Upper lobe of left lung (tissue), 6 donors: ENCODE results near the gene CLMN. TPM values are rescaled to one million over a fixed set of nuclear protein-coding genes. Genes with fewer than 3 reads are reported as not detected.
"Not testable (repeated sequence)": the region's sequence is repeated elsewhere in the genome, so short reads cannot be mapped to it uniquely, and the experiment has no call there.

ENCODE experiments used
- ATAC-seq, 2 donors: fragments of 200-7000 bp; cut with Tn5 transposase; one replicate each; pipeline ENCODE4 v1.9.1; 2022; ENCODE audit warnings: mild to moderate bottlenecking in 2 of 2, moderate library complexity in 2 of 2; ENCODE audit not compliant: low FRiP score in 2 of 2
- DNase-seq, 2 donors: peaks; one replicate each; pipeline ENCODE4 v3.0.0-alpha.2; 2019 to 2020
- H3K27ac ChIP-seq, 4 donors: fragments of 200-600 bp; sonication (generic); one replicate each; pipeline ENCODE4 v1.5.1; 2016 to 2019
- H3K27me3 ChIP-seq, 4 donors: fragments of 200-600 bp; sonication (generic); one replicate each; pipeline ENCODE4 v1.5.1; 2017 to 2019
- H3K36me3 ChIP-seq, 4 donors: fragments of 200-600 bp; sonication (generic); one replicate each; pipeline ENCODE4 v1.5.1; 2016 to 2019
- H3K4me1 ChIP-seq, 4 donors: fragments of 200-600 bp; sonication (generic); one replicate each; pipeline ENCODE4 v1.5.1; 2018 to 2019
- H3K4me3 ChIP-seq, 4 donors: fragments of 200-600 bp; sonication (generic); one replicate each; pipeline ENCODE4 v1.5.1; 2017 to 2019; ENCODE audit warnings: mild to moderate bottlenecking in 2 of 4, moderate library complexity in 1 of 4
- H3K9me3 ChIP-seq, 4 donors: fragments of 200-600 bp; sonication (generic); one replicate each; pipeline ENCODE4 v1.5.1; 2018 to 2019
- EP300 ChIP-seq, 4 donors: sonication (generic); formaldehyde crosslinking; IDR thresholded peaks; one replicate each; pipeline ENCODE4 v1.5.1; 2017; ENCODE audit warnings: antibody characterized with exemption in 4 of 4, control low read depth in 2 of 4
- POLR2A ChIP-seq, 4 donors: fragments of 450-650 bp; IDR thresholded peaks; one replicate each; pipeline ENCODE4 v1.5.1; 2016 to 2017; ENCODE audit warnings: antibody characterized with exemption in 4 of 4, mild to moderate bottlenecking in 2 of 4
- POLR2AphosphoS5 ChIP-seq, 2 donors: sonication (generic); formaldehyde crosslinking; IDR thresholded peaks; one replicate each; pipeline ENCODE4 v1.5.1; 2017; ENCODE audit warnings: antibody characterized with exemption in 2 of 2
- WGBS, 2 donors: methylation state at CpG; one replicate each; pipeline ENCODE4 v1.1.5; 2017 to 2018; 5-methylcytosine and 5-hydroxymethylcytosine counted together
- total RNA-seq, 6 donors: library from RNA; depleted of rRNA in 4 of 6; stranded (reverse); fragments of >200 nt in 4 of 6; gene quantifications; one replicate each; pipeline versions ENCODE4 v1.1.0 to v1.2.1, GENCODE V29; 2016 to 2021
- TF ChIP-seq, protein P1 (sequence below), 6 experiments: fragments of 450-650 bp in 4 of 6; fragments of 200-600 bp in 2 of 6; sonication (generic) in 2 of 6; IDR thresholded peaks; one replicate each; pipeline ENCODE4 v1.5.1; 2016 to 2019; ENCODE audit warnings: antibody characterized with exemption in 6 of 6
- donor health status: DM: no; HTN: no; CAD: no; lungs with moderate emphysema.
- donor health status: DM: no; HTN: yes; CAD: no; lungs with severe emphysema.

Gene CLMN
- total RNA-seq, 6 donors from 2014 or later: 9.7 to 35.5 (median 18.8) TPM

DNA sequence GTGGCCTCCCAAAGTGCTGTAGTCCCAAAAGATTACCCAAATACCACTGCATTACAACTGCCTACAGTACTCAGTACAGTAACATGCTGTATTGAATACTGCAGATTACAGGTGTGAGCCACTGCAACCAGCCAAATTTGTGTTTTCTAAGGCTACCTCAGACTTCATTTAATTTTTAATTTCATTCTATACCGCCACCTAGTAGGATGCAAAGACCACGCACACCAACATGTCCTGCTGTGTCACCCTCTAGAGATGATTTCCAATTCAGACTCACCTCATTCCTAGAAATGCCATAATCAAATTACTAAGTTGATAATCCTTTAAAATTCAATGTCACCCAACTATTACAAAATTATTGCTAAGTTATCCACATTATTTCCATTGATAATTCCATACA, 177.5 kb downstream of the CLMN start:
- 93 to 96% methylated on average over 2 of the region's 2 CpGs for WGBS, 2 donors
- Histone ChIP-seq H3K9me3 (peaks cover 0 to 12% (median 2%) of the 10 kb centered on the region in 4 donors), H3K27ac (no peak overlapping the region), H3K4me1 (peaks cover 43 to 60% (median 47%) of the 10 kb centered on the region in 4 donors), H3K36me3 (no peaks in the 10 kb centered on the region), H3K27me3 (no peaks in the 10 kb centered on the region), H3K4me3 (no peak overlapping the region)
- TF ChIP-seq EP300 (IDR thresholded peaks at IDR 0.05) (no peak), POLR2AphosphoS5 (IDR thresholded peaks at IDR 0.05) (no peak), POLR2A (IDR thresholded peaks at IDR 0.05) (no peak)
- TF ChIP-seq, protein P1, sequence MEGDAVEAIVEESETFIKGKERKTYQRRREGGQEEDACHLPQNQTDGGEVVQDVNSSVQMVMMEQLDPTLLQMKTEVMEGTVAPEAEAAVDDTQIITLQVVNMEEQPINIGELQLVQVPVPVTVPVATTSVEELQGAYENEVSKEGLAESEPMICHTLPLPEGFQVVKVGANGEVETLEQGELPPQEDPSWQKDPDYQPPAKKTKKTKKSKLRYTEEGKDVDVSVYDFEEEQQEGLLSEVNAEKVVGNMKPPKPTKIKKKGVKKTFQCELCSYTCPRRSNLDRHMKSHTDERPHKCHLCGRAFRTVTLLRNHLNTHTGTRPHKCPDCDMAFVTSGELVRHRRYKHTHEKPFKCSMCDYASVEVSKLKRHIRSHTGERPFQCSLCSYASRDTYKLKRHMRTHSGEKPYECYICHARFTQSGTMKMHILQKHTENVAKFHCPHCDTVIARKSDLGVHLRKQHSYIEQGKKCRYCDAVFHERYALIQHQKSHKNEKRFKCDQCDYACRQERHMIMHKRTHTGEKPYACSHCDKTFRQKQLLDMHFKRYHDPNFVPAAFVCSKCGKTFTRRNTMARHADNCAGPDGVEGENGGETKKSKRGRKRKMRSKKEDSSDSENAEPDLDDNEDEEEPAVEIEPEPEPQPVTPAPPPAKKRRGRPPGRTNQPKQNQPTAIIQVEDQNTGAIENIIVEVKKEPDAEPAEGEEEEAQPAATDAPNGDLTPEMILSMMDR (IDR thresholded peaks at IDR 0.05): no peak
- no peak for ATAC-seq
- no peak for DNase-seq

DNA sequence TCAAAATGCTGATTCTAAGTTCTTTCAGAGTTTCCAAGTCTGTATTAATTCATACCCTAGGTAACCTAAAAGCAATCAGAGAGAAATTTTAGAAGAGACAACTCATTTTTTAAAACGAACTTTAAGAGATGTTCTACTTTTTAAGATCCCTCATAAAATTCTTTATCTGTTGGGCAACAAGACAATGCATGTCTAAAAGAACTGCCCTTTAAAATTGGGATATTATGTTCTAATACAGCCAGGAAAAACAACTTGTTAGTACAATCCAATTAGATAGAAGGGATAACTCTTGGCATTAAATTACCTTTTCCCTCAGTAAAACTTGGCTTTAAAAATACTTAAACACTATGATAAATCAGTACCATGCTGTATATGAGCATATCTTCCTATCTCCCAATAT, 178.0 kb downstream of the CLMN start:
- H3K27ac ChIP-seq: no peak overlapping the region
- no peak overlapping the region for H3K4me3 ChIP-seq
- DNase-seq (no peak), ATAC-seq (no peak)
- no peaks in the 10 kb centered on the region for H3K36me3 ChIP-seq
- H3K9me3 ChIP-seq: peaks cover 0 to 12% (median 2%) of the 10 kb centered on the region in 4 donors
- peaks cover 43 to 60% (median 45%) of the 10 kb centered on the region in 4 donors for H3K4me1 ChIP-seq
- TF ChIP-seq, protein P1 (IDR thresholded peaks at IDR 0.05): no peak
- TF ChIP-seq EP300 (IDR thresholded peaks at IDR 0.05): no peak
- no peak for TF ChIP-seq POLR2AphosphoS5 (IDR thresholded peaks at IDR 0.05)
- 63 to 70% methylated on average over 1 of the region's 1 CpG for WGBS, 2 donors
- no peaks in the 10 kb centered on the region for H3K27me3 ChIP-seq

DNA sequence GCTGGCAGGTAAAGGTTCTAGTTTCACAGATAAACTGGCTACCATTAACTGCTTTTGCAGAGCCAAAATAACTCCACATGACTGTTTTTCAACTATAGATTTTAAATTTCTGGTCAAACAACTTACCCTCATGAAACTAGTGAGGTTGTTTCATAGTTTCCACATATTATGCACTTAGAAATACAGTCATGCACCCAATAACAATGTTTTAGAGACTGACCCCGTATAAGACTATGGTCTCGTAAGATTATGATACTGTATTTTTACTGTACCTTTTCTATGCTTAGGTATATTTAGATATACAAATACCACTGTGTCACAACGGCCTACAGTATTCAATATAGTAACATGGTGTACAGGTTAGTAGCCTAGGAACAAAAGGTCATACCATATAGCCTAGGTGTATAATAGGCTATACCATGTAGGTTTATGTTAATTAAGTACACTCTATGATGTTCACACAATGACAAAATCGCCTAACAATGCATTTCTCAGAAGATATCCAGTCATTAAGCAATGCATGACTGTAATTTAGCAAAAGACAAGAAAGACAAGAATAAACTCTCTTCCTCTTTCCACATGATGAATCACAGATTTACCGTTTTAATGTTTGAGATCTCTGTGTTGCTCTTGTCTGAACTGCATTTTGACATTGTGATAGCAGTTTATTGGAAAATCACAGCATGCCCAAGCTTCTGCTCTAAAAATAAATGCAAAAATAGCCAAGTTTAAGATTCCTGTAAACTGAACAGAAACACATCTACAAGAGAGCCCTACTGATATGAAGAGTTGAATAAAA, 179.4 kb downstream of the CLMN start:
- DNase-seq (no peak), ATAC-seq (peak in 1 of 2 donors; percentile 45)
- Histone ChIP-seq H3K27ac (peak overlapping the region in 3 of 4 donors; percentile 22 to 38 (median 24)), H3K36me3 (peaks cover 0 to 2% (median 0%) of the 10 kb centered on the region in 4 donors), H3K9me3 (peaks cover 0 to 10% (median 2%) of the 10 kb centered on the region in 4 donors), H3K27me3 (no peaks in the 10 kb centered on the region), H3K4me3 (no peak overlapping the region), H3K4me1 (peaks cover 39 to 55% (median 45%) of the 10 kb centered on the region in 4 donors)
- TF ChIP-seq POLR2A (IDR thresholded peaks at IDR 0.05) (no peak), POLR2AphosphoS5 (IDR thresholded peaks at IDR 0.05) (peak in 1 of 2 donors; percentile 76), EP300 (IDR thresholded peaks at IDR 0.05) (peak in 1 of 4 donors; percentile 46)
- TF ChIP-seq, protein P1 (IDR thresholded peaks at IDR 0.05): no peak
- 69 to 78% methylated on average over 5 of the region's 5 CpGs for WGBS, 2 donors

DNA sequence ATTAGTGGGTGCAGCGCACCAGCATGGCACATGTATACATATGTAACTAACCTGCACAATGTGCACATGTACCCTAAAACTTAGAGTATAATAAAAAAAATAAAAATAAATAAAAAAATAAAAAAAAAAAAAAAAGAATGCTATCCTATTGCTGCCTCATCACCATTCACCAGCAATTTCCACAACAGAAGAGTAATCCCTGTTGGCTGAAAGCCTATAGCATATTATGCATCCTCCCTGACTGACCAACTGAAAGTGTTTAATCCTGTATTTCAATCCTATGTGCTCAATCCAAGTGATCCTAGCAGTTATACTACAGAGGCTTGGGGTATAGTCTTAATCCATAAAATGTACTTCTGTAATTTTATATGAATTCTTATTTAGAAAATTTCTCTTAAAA, 180.8 kb downstream of the CLMN start:
- no peak overlapping the region for H3K4me3 ChIP-seq
- ATAC-seq (no peak), DNase-seq (no peak)
- H3K36me3 ChIP-seq: peaks cover 0 to 2% (median 0%) of the 10 kb centered on the region in 4 donors
- no peak overlapping the region for H3K27ac ChIP-seq
- H3K27me3 ChIP-seq: no peaks in the 10 kb centered on the region
- 100% methylated on average over 1 of the region's 1 CpG; no CpG with 5 or more reads in 1 of the 2 donors for WGBS, 2 donors
- H3K9me3 ChIP-seq: no peaks in the 10 kb centered on the region
- TF ChIP-seq, protein P1 (IDR thresholded peaks at IDR 0.05): no peak
- no peak for TF ChIP-seq EP300 (IDR thresholded peaks at IDR 0.05)
- no peak for TF ChIP-seq POLR2A (IDR thresholded peaks at IDR 0.05)
- TF ChIP-seq POLR2AphosphoS5 (IDR thresholded peaks at IDR 0.05): no peak
- H3K4me1 ChIP-seq: peaks cover 44 to 60% (median 54%) of the 10 kb centered on the region in 4 donors

- 74 to 83% methylated on average over 4 to 5 of the region's 5 CpGs for WGBS, 2 donors
Measured at GRCh38 chr14:95138455-95138854, 181.3 kb downstream of the CLMN start.

More at GRCh38 chr14:95138455-95138854, 181.3 kb downstream of the CLMN start:
- peaks cover 40 to 59% (median 54%) of the 10 kb centered on the region in 4 donors for H3K4me1 ChIP-seq
- not testable (repeated sequence) for ATAC-seq, H3K4me3 ChIP-seq, H3K9me3 ChIP-seq, H3K27me3 ChIP-seq, DNase-seq, H3K36me3 ChIP-seq
- H3K27ac ChIP-seq: peak overlapping the region in 2 of 4 donors; percentile 67
